HepG2 (cell line): Measurements from ENCODE around the gene LRRC45. TPM values are rescaled to one million over a fixed set of nuclear protein-coding genes. Genes with fewer than 3 reads are reported as not detected.

Experiments
- ATAC-seq: fragments of 200-7000 bp; cut with Tn5 transposase; 3 replicates; pipeline ENCODE4 v1.9.1; 2020; ENCODE audit warnings: mild to moderate bottlenecking, moderate library complexity
- BruUV-seq: library from RNA; stranded (reverse); fragments of 400-500 nt; replicated peaks from 2 replicates; lab custom pipeline; 2021; lab: Mats Ljungman, UMichigan
- CTCF ChIA-PET: fragments of 300-600 bp; formaldehyde crosslinking; extraction: SDS; loops from one replicate; lab custom pipeline; 2021; ENCODE audit warnings: low total read pairs, inconsistent platforms, low intra/inter-chr PET ratio; lab: Yijun Ruan, JAX
- POLR2A ChIA-PET: fragments of 350-600 bp; sonication (Branson Sonifier 250); formaldehyde crosslinking; loops from one replicate; lab custom pipeline; 2020; ENCODE audit warnings: antibody characterized with exemption, inconsistent platforms; lab: Yijun Ruan, JAX
- DNase-seq: peaks from one replicate; pipeline ENCODE4 v3.0.0-alpha.2; 2015; ENCODE audit warnings: low spot score
- FAIRE-seq: peaks from 3 replicates; lab custom pipeline; 2011; peaks lifted over from hg19 to GRCh38; lab: Jason Lieb, UNC
- H2AFZ ChIP-seq: one replicate; pipeline ENCODE4 v1.6.1; 2011; ENCODE audit warnings: low read length, inconsistent platforms
- H3K27ac ChIP-seq: fragments of 300-600 bp; 3 replicates; pipeline ENCODE4 v1.8.0; 2011; ENCODE audit warnings: mixed run types, mild to moderate bottlenecking, mixed read lengths, low read length, inconsistent platforms; ENCODE audit not compliant: insufficient read depth; ENCODE audit errors: extremely low read length
- H3K27me3 ChIP-seq, 2 experiments: fragments of 200-600 bp in 1 of 2; 2 replicates in 1 of 2; 3 replicates in 1 of 2; pipeline versions ENCODE4 v1.6.0 to v1.8.0; 2011; ENCODE audit warnings: low read length in 2 of 2, mild to moderate bottlenecking in 2 of 2, moderate library complexity in 2 of 2, inconsistent platforms in 1 of 2; ENCODE audit not compliant: insufficient read depth in 2 of 2, control insufficient read depth in 1 of 2
- H3K36me3 ChIP-seq, 2 experiments: fragments of 200-600 bp in 1 of 2; replicated peaks in 1 of 2; 2 replicates in 1 of 2; 3 replicates in 1 of 2; pipeline versions ENCODE4 v1.5.1 to v1.8.0; 2011; ENCODE audit warnings: low read length in 2 of 2, inconsistent platforms in 1 of 2; ENCODE audit not compliant: insufficient read depth in 2 of 2, control insufficient read depth in 1 of 2
- H3K4me1 ChIP-seq: 2 replicates; pipeline ENCODE4 v1.5.1; 2012; ENCODE audit warnings: low read length, inconsistent platforms; ENCODE audit not compliant: insufficient read depth
- H3K4me2 ChIP-seq: 2 replicates; pipeline ENCODE4 v1.6.0; 2011; ENCODE audit warnings: low read depth, low read length, inconsistent platforms
- H3K4me3 ChIP-seq, 3 experiments: fragments of 200-600 bp in 1 of 3; sonication (generic), shearing (Covaris generic) in 1 of 3; replicated peaks in 1 of 3; 2 replicates each; pipeline ENCODE4 v1.5.1; 2011 to 2016; ENCODE audit warnings: low read length in 3 of 3, inconsistent platforms in 2 of 3, low read depth in 2 of 3, mild to moderate bottlenecking in 2 of 3, control low read depth in 1 of 3, mixed read lengths in 1 of 3; ENCODE audit not compliant: insufficient read depth in 1 of 3
- H3K79me2 ChIP-seq: one replicate; pipeline ENCODE4 v1.6.1; 2011; ENCODE audit warnings: low read length, inconsistent platforms; ENCODE audit not compliant: insufficient read depth
- H3K9ac ChIP-seq: 2 replicates; pipeline ENCODE4 v1.6.0; 2011; ENCODE audit warnings: mild to moderate bottlenecking, low read depth, low read length, inconsistent platforms; ENCODE audit not compliant: insufficient read depth
- H3K9me3 ChIP-seq: 2 replicates; pipeline ENCODE4 v1.5.1; 2012; ENCODE audit warnings: mild to moderate bottlenecking, low read length
- H4K20me1 ChIP-seq: 2 replicates; pipeline ENCODE4 v1.6.0; 2011; ENCODE audit warnings: inconsistent platforms, mild to moderate bottlenecking, low read length, moderate library complexity; ENCODE audit not compliant: insufficient read depth
- AGO2 ChIP-seq: fragments of 200-400 bp; formaldehyde crosslinking; optimal IDR thresholded peaks from 2 replicates; pipeline ENCODE3; 2017; ENCODE audit warnings: mild to moderate bottlenecking, low read depth, low read length, moderate library complexity
- ESRRA ChIP-seq: sonication (generic); formaldehyde crosslinking; IDR thresholded peaks from 2 replicates; pipeline ENCODE4 v1.5.1; 2020; ENCODE audit warnings: mild to moderate bottlenecking, low read depth, missing genetic modification reagents
- ETV6 ChIP-seq: sonication (generic); formaldehyde crosslinking; conservative IDR thresholded peaks from 2 replicates; pipeline ENCODE4 v1.4.0; 2020; ENCODE audit warnings: missing genetic modification reagents
- FOXM1 ChIP-seq: sonication (generic); formaldehyde crosslinking; IDR thresholded peaks from 2 replicates; pipeline ENCODE4 v1.5.0; 2020; ENCODE audit warnings: missing genetic modification reagents
- GABPB1 ChIP-seq: IDR thresholded peaks from 2 replicates; pipeline ENCODE4 v1.6.1; 2016; ENCODE audit warnings: mild to moderate bottlenecking, missing genetic modification reagents, moderate library complexity, missing compliant biosample characterization
- HNRNPL ChIP-seq: fragments of 200-400 bp; formaldehyde crosslinking; IDR thresholded peaks from 2 replicates; pipeline ENCODE4 v1.6.1; 2017; ENCODE audit warnings: mild to moderate bottlenecking, low read depth, low read length
- JARID2 ChIP-seq: sonication (generic); formaldehyde crosslinking; IDR thresholded peaks from 2 replicates; pipeline ENCODE4 v1.8.1; 2023; ENCODE audit warnings: missing genetic modification reagents, inconsistent platforms; ENCODE audit not compliant: insufficient replicate concordance
- KLF12 ChIP-seq: sonication (generic); formaldehyde crosslinking; IDR thresholded peaks from 2 replicates; pipeline ENCODE4 v1.4.0; 2020; ENCODE audit warnings: missing genetic modification reagents, borderline replicate concordance
- MIXL1 ChIP-seq: IDR thresholded peaks from 2 replicates; pipeline ENCODE4 v1.6.1; 2016
- NFKB2 ChIP-seq: sonication (generic); formaldehyde crosslinking; IDR thresholded peaks from 2 replicates; pipeline ENCODE4 v1.4.0; 2020; ENCODE audit warnings: missing genetic modification reagents, borderline replicate concordance
- PAF1 ChIP-seq: IDR thresholded peaks from 2 replicates; pipeline ENCODE4 v1.6.1; 2016; ENCODE audit warnings: missing genetic modification reagents, missing compliant biosample characterization
- RBFOX2 ChIP-seq: fragments of 200-400 bp; formaldehyde crosslinking; IDR thresholded peaks from 2 replicates; pipeline ENCODE4 v1.6.1; 2017; ENCODE audit warnings: low read depth, mild to moderate bottlenecking, low read length
- RXRA ChIP-seq: sonication (generic); formaldehyde crosslinking; IDR thresholded peaks from 2 replicates; pipeline ENCODE4 v1.5.1; 2020; ENCODE audit warnings: missing genetic modification reagents
- TGIF2 ChIP-seq: IDR thresholded peaks from 2 replicates; pipeline ENCODE4 v1.6.1; 2016; ENCODE audit warnings: control low read depth, missing compliant biosample characterization
- ZBTB38 ChIP-seq: sonication (generic); formaldehyde crosslinking; IDR thresholded peaks from 2 replicates; pipeline ENCODE4 v1.5.1; 2020; ENCODE audit warnings: mild to moderate bottlenecking, missing genetic modification reagents
- ZNF12 ChIP-seq: sonication (generic); formaldehyde crosslinking; IDR thresholded peaks from 2 replicates; pipeline ENCODE4 v1.5.0; 2020; ENCODE audit warnings: missing genetic modification reagents
- ZNF430 ChIP-seq: sonication (generic); formaldehyde crosslinking; IDR thresholded peaks from 2 replicates; pipeline ENCODE4 v1.9.0; 2021; ENCODE audit warnings: mild to moderate bottlenecking, missing genetic modification reagents
- ZNF432 ChIP-seq: sonication (generic); formaldehyde crosslinking; IDR thresholded peaks from 2 replicates; pipeline ENCODE4 v1.5.0; 2020; ENCODE audit warnings: missing genetic modification reagents, mild to moderate bottlenecking, borderline replicate concordance
- ZNF564 ChIP-seq: sonication (generic); formaldehyde crosslinking; IDR thresholded peaks from 2 replicates; pipeline ENCODE4 v1.8.1; 2023; ENCODE audit warnings: mild to moderate bottlenecking, missing genetic modification reagents
- ZNF614 ChIP-seq: IDR thresholded peaks from 2 replicates; pipeline ENCODE4 v1.6.1; 2018; ENCODE audit warnings: missing biosample characterization, missing genetic modification reagents, inconsistent platforms, borderline replicate concordance
- ZNF772 ChIP-seq: sonication (generic); formaldehyde crosslinking; IDR thresholded peaks from 2 replicates; pipeline ENCODE4 v1.5.0; 2020; ENCODE audit warnings: mild to moderate bottlenecking, missing genetic modification reagents
- ZNF883 ChIP-seq: sonication (generic); formaldehyde crosslinking; IDR thresholded peaks from 2 replicates; pipeline ENCODE4 v1.5.1; 2020; ENCODE audit warnings: mild to moderate bottlenecking, missing genetic modification reagents; ENCODE audit errors: not compliant biosample characterization
- ZSCAN25 ChIP-seq: sonication (generic); formaldehyde crosslinking; IDR thresholded peaks from 2 replicates; pipeline ENCODE4 v1.8.0; 2022; ENCODE audit warnings: mild to moderate bottlenecking, missing genetic modification reagents
- WGBS: methylation state at CpG from one replicate; pipeline ENCODE4 v1.1.6; 2017; ENCODE audit warnings: low lambda C conversion rate; 5-methylcytosine and 5-hydroxymethylcytosine counted together
- in situ Hi-C: cut with HindIII; loops from 2 replicates; pipeline ENCODE4 v1.10.0; 2017; ENCODE audit warnings: low pct_unique_long_range_greater_than_20kb; ENCODE audit not compliant: extremely low pct_ligation_motif_present
- intact Hi-C: fragments of 100-400 bp; cut with micrococcal nuclease; formaldehyde crosslinking; loops from one replicate; pipeline ENCODE4 v1.10.0; 2022; ENCODE audit not compliant: unreplicated experiment
- polyA plus RNA-seq, 8 experiments: library from polyadenylated mRNA; depleted of rRNA in 3 of 8; stranded (reverse) in 7 of 8; unstranded in 1 of 8; fragments of >200 nt; fragmentation: Illumina TruSeq in 4 of 8; extraction: Trizol in 4 of 8; gene quantifications; 2 replicates each; pipeline versions ENCODE4 v1.2.1 to v1.2.3, GENCODE V29; 2011 to 2016; ENCODE audit warnings: low read depth in 4 of 8, missing spikeins in 1 of 8, mixed read lengths in 1 of 8; ENCODE audit not compliant: insufficient read depth in 1 of 8
- total RNA-seq, 5 experiments: library from RNA; depleted of rRNA; stranded (reverse); fragments of >200 nt; fragmentation: Illumina TruSeq; extraction: Trizol; gene quantifications; 2 replicates each; pipeline ENCODE4 v1.2.3, GENCODE V29; 2016; ENCODE audit warnings: low read depth in 1 of 5
- TF ChIP-seq, protein P1 (sequence below): sonication (generic); formaldehyde crosslinking; conservative IDR thresholded peaks from 2 replicates; pipeline ENCODE4 v1.4.0; 2020; ENCODE audit warnings: missing genetic modification reagents

Gene LRRC45
- total and polyA plus RNA-seq, 2 of the 13 experiments (the other 11 are each of a cell fraction or from before 2014, with no cell fraction given), result 11.6 to 48.1 TPM

DNA sequence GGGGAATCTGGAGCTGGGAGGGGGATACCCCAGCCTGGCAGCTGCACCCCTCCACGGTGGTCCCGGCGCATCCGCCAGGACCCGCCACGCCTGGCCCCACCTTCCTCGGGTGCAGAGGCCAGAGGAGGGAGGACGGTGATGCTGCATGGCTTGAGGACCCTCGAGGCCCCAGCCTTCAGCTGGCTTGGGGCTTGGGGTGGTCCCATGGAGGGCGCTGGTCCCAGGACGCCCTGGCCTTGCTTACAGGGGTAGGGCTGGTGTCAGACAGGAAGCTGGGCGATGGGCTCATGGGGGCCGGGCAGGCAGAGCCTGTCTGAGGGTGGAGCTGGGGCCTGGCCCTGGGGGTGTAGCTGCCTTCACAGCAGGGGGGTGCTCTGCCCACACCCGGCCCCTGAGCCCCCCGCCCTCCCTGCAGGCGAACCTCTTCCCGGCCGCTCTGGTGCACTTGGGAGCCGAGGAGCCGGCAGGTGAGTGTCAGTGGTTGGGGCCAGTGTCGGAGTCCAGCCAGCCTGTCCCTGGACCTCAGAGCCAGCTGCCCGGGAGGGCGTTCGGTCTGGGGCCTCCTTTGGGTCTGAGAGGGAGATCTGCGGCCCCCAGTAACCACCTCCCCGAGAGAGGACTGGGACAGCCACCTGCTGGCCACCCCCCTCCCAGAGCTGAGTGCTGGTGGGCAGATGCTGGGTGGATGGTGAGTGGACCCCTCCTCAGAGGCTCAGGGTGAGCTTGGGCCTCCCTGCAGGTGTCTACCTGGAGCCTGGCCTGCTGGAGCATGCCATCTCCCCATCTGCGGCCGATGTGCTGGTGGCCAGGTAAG, 6.8 kb upstream of the LRRC45 start (continued):
- TF ChIP-seq, protein P1, sequence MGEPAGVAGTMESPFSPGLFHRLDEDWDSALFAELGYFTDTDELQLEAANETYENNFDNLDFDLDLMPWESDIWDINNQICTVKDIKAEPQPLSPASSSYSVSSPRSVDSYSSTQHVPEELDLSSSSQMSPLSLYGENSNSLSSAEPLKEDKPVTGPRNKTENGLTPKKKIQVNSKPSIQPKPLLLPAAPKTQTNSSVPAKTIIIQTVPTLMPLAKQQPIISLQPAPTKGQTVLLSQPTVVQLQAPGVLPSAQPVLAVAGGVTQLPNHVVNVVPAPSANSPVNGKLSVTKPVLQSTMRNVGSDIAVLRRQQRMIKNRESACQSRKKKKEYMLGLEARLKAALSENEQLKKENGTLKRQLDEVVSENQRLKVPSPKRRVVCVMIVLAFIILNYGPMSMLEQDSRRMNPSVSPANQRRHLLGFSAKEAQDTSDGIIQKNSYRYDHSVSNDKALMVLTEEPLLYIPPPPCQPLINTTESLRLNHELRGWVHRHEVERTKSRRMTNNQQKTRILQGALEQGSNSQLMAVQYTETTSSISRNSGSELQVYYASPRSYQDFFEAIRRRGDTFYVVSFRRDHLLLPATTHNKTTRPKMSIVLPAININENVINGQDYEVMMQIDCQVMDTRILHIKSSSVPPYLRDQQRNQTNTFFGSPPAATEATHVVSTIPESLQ (CRISPR knock-in tag), result no peak
- peak; percentile 47 for TF ChIP-seq ZNF883 (CRISPR knock-in tag)
- TF ChIP-seq ZNF564, result no peak
- 0 out of 2 replicates have a peak, but pooled peaks have one; percentile 17 for TF ChIP-seq KLF12
- TF ChIP-seq ZNF772, result no peak
- no peak for TF ChIP-seq MIXL1 (CRISPR knock-in tag)
- TF ChIP-seq ZBTB38, result 0 out of 2 replicates have a peak, but pooled peaks have one; percentile 10
- TF ChIP-seq AGO2, result peak; percentile 97
- TF ChIP-seq ZNF432 (CRISPR knock-in tag), result no peak
- TF ChIP-seq PAF1, result peak; percentile 86

DNA sequence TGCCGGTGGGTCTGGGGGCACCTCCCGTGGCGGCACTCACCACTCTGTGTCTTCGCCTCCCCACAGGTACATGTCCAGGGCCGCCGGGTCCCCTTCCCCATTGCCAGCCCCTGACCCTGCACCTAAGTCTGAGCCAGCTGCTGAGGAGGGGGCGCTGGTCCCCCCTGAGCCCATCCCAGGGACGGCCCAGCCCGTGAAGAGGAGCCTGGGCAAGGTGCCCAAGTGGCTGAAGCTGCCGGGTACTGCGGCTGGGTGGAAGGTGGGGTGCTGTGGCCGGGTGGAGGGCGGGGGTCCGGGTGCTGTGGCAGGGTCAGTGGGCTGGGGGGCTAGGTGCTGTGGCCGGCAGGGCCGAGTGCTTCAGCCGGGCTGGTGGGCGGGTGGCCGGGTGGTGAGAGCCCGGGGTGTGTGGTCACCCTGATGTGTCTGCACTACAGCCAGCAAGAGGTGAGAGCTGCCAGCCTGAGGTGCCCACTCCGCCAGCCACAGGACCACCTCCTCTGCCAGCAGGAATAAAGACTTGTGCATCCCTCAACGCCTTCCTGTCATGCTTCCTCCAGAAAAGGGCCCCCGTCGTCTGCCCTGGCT, 6.1 kb upstream of the LRRC45 start:
- H3K4me1 ChIP-seq, result peaks cover 99% of the 10 kb centered on the region
- intact Hi-C loops, result no loop called here
- no peak for DNase-seq
- H3K27ac ChIP-seq, result peak overlapping the region; percentile 68
- no peaks in the 10 kb centered on the region; a peak in 1 of 5 replicates for H3K27me3 ChIP-seq
- H3K36me3 ChIP-seq, result peaks cover 18 to 24% of the 10 kb centered on the region in 2 experiments
- CTCF ChIA-PET, result interaction anchor here (0.6 to 6.8 kb wide), 2 partner anchors 57 to 1356 kb away, joined by 3 to 181 read pairs; partner anchors contain the start of gene NOTUM
- no TSS peak for BruUV-seq
- 96% methylated on average over 22 of the region's 24 CpGs for WGBS
- H3K4me2 ChIP-seq, result no peak overlapping the region
- no peaks in the 10 kb centered on the region; the same call in 1 of the 2 replicates for H4K20me1 ChIP-seq
- POLR2A ChIA-PET, result interaction anchor here (1.1 to 14.1 kb wide), 8 partner anchors 19 to 77 kb away, joined by 3 to 470 read pairs (median 7); partner anchors contain the start of genes DCXR and NOTUM
- no peak for FAIRE-seq
- no peak for ATAC-seq
- no peak overlapping the region for H3K9ac ChIP-seq
- peaks cover 20% of the 10 kb centered on the region for H3K79me2 ChIP-seq
- H3K4me3 ChIP-seq, result no peak overlapping the region
- in situ Hi-C loops, result no loop called here
- no peaks in the 10 kb centered on the region for H3K9me3 ChIP-seq
- H2AFZ ChIP-seq, result no peak overlapping the region
- no peak for TF ChIP-seq ZNF12 (CRISPR knock-in tag)
- no peak for TF ChIP-seq RXRA (CRISPR knock-in tag)
- 0 out of 2 replicates have a peak, but pooled peaks have one; percentile 69 for TF ChIP-seq HNRNPL
- no peak for TF ChIP-seq ETV6
- no peak for TF ChIP-seq NFKB2 (CRISPR knock-in tag)
- TF ChIP-seq ZNF430 (CRISPR knock-in tag), result no peak
- peak; percentile 10; the same call in 1 of the 2 replicates for TF ChIP-seq GABPB1 (CRISPR knock-in tag)
- TF ChIP-seq FOXM1 (CRISPR knock-in tag), result no peak
- no peak for TF ChIP-seq ZSCAN25 (CRISPR knock-in tag)
- no peak for TF ChIP-seq TGIF2 (CRISPR knock-in tag)
- TF ChIP-seq ZNF614 (CRISPR knock-in tag), result no peak
- TF ChIP-seq AGO2, result peak; percentile 94
- TF ChIP-seq ESRRA (CRISPR knock-in tag), result no peak
- peak; percentile 79 for TF ChIP-seq RBFOX2
- TF ChIP-seq JARID2 (CRISPR knock-in tag), result no peak
